Activated naive CD4-positive, alpha-beta T cell treated with anti-CD3 and anti-CD28 coated beads, Interleukin-2, amount 50 U/mL, for 72 hours (primary cell): ENCODE results near the gene TWIST2. TPM values are rescaled to one million over a fixed set of nuclear protein-coding genes. Genes with fewer than 3 reads are reported as not detected.

ENCODE experiments used
- ATAC-seq, 2 donors: fragments of 150-1000 bp; cut with Tn5 transposase; 2 replicates each; pipeline ENCODE4 v1.10.0; 2021; ENCODE audit warnings: mild to moderate bottlenecking in 2 of 2, moderate library complexity in 2 of 2
- DNase-seq, 2 donors: peaks; one replicate each; pipeline ENCODE4 v3.0.0; 2021 to 2022; ENCODE audit warnings: low spot score in 2 of 2
- H3K27ac Mint-ChIP-seq, 2 donors: one replicate each; pipeline ENCODE4 v1.8.0; 2022; ENCODE audit warnings: mild to moderate bottlenecking in 2 of 2, mixed read lengths in 2 of 2
- H3K36me3 Mint-ChIP-seq, 2 donors: one replicate each; pipeline ENCODE4 v1.8.0; 2022; ENCODE audit warnings: mixed read lengths in 2 of 2
- H3K9me3 Mint-ChIP-seq, 2 donors: one replicate each; pipeline ENCODE4 v1.8.0; 2022; ENCODE audit warnings: mixed read lengths in 2 of 2
- total RNA-seq, 2 donors: library from RNA; stranded (reverse); gene quantifications; one replicate each; pipeline ENCODE4 v1.2.3, GENCODE V29; 2022

Gene TWIST2
- total RNA-seq, 2 donors from 2014 or later, result not detected

- no peak overlapping the region for H3K27ac Mint-ChIP-seq
- ATAC-seq (no peak), DNase-seq (no peak)
- H3K9me3 Mint-ChIP-seq, result no peaks in the 10 kb centered on the region
- no peaks in the 10 kb centered on the region for H3K36me3 Mint-ChIP-seq
These were observed 108.0 kb downstream of the TWIST2 start for GRCh38 chr2:238955648-238956531.

GRCh38 chr2:238956676-238957075, 108.8 kb downstream of the TWIST2 start:
- no peaks in the 10 kb centered on the region for H3K9me3 Mint-ChIP-seq
- no peak overlapping the region for H3K27ac Mint-ChIP-seq
- DNase-seq (no peak), ATAC-seq (no peak)
- no peaks in the 10 kb centered on the region for H3K36me3 Mint-ChIP-seq
